Measurements from ENCODE around the gene KCNQ2.

GRCh38 chr20:63386491-63386890 is 86.0 kb downstream of the KCNQ2 start:
- TF ChIP-seq, protein P1, sequence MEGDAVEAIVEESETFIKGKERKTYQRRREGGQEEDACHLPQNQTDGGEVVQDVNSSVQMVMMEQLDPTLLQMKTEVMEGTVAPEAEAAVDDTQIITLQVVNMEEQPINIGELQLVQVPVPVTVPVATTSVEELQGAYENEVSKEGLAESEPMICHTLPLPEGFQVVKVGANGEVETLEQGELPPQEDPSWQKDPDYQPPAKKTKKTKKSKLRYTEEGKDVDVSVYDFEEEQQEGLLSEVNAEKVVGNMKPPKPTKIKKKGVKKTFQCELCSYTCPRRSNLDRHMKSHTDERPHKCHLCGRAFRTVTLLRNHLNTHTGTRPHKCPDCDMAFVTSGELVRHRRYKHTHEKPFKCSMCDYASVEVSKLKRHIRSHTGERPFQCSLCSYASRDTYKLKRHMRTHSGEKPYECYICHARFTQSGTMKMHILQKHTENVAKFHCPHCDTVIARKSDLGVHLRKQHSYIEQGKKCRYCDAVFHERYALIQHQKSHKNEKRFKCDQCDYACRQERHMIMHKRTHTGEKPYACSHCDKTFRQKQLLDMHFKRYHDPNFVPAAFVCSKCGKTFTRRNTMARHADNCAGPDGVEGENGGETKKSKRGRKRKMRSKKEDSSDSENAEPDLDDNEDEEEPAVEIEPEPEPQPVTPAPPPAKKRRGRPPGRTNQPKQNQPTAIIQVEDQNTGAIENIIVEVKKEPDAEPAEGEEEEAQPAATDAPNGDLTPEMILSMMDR (IDR thresholded peaks at IDR 0.05) = no peak
- no peak for TF ChIP-seq POLR2AphosphoS5 (IDR thresholded peaks at IDR 0.05)
- no peak for TF ChIP-seq EP300 (IDR thresholded peaks at IDR 0.05)
